Fibroblast of pulmonary artery (primary cell): Measurements from ENCODE around the gene CACNA1G.

Experiments
- DNase-seq: peaks from one replicate; pipeline ENCODE4 v3.0.0-alpha.2; 2010; ENCODE audit warnings: low read depth
- H3K4me3 ChIP-seq: replicated peaks from 2 replicates; pipeline ENCODE4 v1.5.1; 2011; ENCODE audit warnings: low read depth, mild to moderate bottlenecking, control low read depth, low read length, moderate library complexity
- CTCF ChIP-seq: IDR thresholded peaks from 2 replicates; pipeline ENCODE4 v1.5.1; 2011; ENCODE audit warnings: mild to moderate bottlenecking, control low read depth, low read length, inconsistent platforms; ENCODE audit errors: missing control alignments

The CACNA1G gene

GRCh38 chr17:50657054-50657453 lies 96.5 kb downstream of the CACNA1G start:
- no peak for DNase-seq
- TF ChIP-seq CTCF = no peak
- no peak overlapping the region for H3K4me3 ChIP-seq

- no peak for DNase-seq
- TF ChIP-seq CTCF = no peak
- H3K4me3 ChIP-seq = no peak overlapping the region
Observed at GRCh38 chr17:50657627-50658026, 97.1 kb downstream of the CACNA1G start.

- TF ChIP-seq CTCF = no peak
- H3K4me3 ChIP-seq = no peak overlapping the region
- no peak for DNase-seq
Observed at GRCh38 chr17:50658616-50659015, 98.1 kb downstream of the CACNA1G start.

- TF ChIP-seq CTCF = no peak
- DNase-seq = no peak
- H3K4me3 ChIP-seq = no peak overlapping the region
Observed at GRCh38 chr17:50659179-50659578, 98.7 kb downstream of the CACNA1G start.

GRCh38 chr17:50660042-50660886 lies 99.7 kb downstream of the CACNA1G start:
- TF ChIP-seq CTCF = no peak
- H3K4me3 ChIP-seq = no peak overlapping the region
- DNase-seq = peak; percentile 51

- DNase-seq = no peak
- no peak for TF ChIP-seq CTCF
- H3K4me3 ChIP-seq = no peak overlapping the region
Observed at GRCh38 chr17:50660887-50661345, 100.4 kb downstream of the CACNA1G start.

- H3K4me3 ChIP-seq = no peak overlapping the region
- no peak for TF ChIP-seq CTCF
- DNase-seq = no peak
Observed at GRCh38 chr17:50661348-50661747, 100.8 kb downstream of the CACNA1G start.
